Esophagus squamous epithelium (tissue), 5 donors: ENCODE measurements around the gene RIMBP2. TPM values are rescaled to one million over a fixed set of nuclear protein-coding genes. Genes with fewer than 3 reads are reported as not detected.

Experiments
- DNase-seq: peaks from one replicate; lab custom pipeline; 2025; lab: John Stamatoyannopoulos, UW
- H3K27ac ChIP-seq, 4 donors: fragments of 200-600 bp; sonication (generic); one replicate each; pipeline ENCODE4 v1.5.1; 2016 to 2019; ENCODE audit warnings: mild to moderate bottlenecking in 1 of 4
- H3K27me3 ChIP-seq, 4 donors: fragments of 200-600 bp; sonication (generic); 1 replicate in 3 of 4; 2 replicates in 1 of 4; pipeline versions ENCODE4 v1.5.1 to v1.6.0; 2017 to 2021; ENCODE audit warnings: antibody characterized with exemption in 1 of 4
- H3K36me3 ChIP-seq, 3 donors: fragments of 200-600 bp; sonication (generic); one replicate each; pipeline ENCODE4 v1.5.1; 2016 to 2019
- H3K4me1 ChIP-seq, 3 donors: fragments of 200-600 bp; sonication (generic); one replicate each; pipeline ENCODE4 v1.5.1; 2017 to 2019
- H3K4me3 ChIP-seq, 4 donors: fragments of 200-600 bp; sonication (generic); 1 replicate in 3 of 4; 2 replicates in 1 of 4; pipeline ENCODE4 v1.5.1; 2016 to 2019; ENCODE audit warnings: mild to moderate bottlenecking in 2 of 4, moderate library complexity in 1 of 4
- H3K9me3 ChIP-seq, 3 donors: fragments of 200-600 bp; sonication (generic); one replicate each; pipeline ENCODE4 v1.5.1; 2016 to 2019
- CTCF ChIP-seq, 6 experiments: fragments of 450-650 bp in 4 of 6; fragments of 200-600 bp in 2 of 6; sonication (generic) in 2 of 6; IDR thresholded peaks; one replicate each; pipeline ENCODE4 v1.5.1; 2016 to 2019; ENCODE audit warnings: antibody characterized with exemption in 6 of 6, mild to moderate bottlenecking in 4 of 6, moderate library complexity in 4 of 6
- POLR2A ChIP-seq, 4 donors: fragments of 450-650 bp; IDR thresholded peaks; one replicate each; pipeline ENCODE4 v1.6.1; 2017; ENCODE audit warnings: antibody characterized with exemption in 4 of 4, mild to moderate bottlenecking in 4 of 4, moderate library complexity in 3 of 4
- WGBS, 2 donors: methylation state at CpG; one replicate each; pipeline ENCODE4 v1.1.5; 2018; 5-methylcytosine and 5-hydroxymethylcytosine counted together
- intact Hi-C: fragments of 100-400 bp; cut with DNase I; formaldehyde crosslinking; loops from one replicate; pipeline ENCODE4 v1.15.0; 2022
- total RNA-seq, 4 donors: library from RNA; depleted of rRNA; stranded (reverse); fragments of >200 nt; gene quantifications; one replicate each; pipeline ENCODE4 v1.1.0, GENCODE V29; 2016
- donor health status: DM: yes; HTN: yes; CAD: no.

Gene RIMBP2
- total RNA-seq, 4 donors from 2014 or later: 0.08 to 0.76 (median 0.46) TPM

GRCh38 chr12:130537655-130538054, 178.4 kb downstream of the RIMBP2 start:
- TF ChIP-seq CTCF (IDR thresholded peaks at IDR 0.05): no peak
- no peak for TF ChIP-seq POLR2A (IDR thresholded peaks at IDR 0.05)
- Histone ChIP-seq H3K36me3 (no peaks in the 10 kb centered on the region), H3K27ac (no peak overlapping the region), H3K9me3 (no peaks in the 10 kb centered on the region), H3K4me1 (no peaks in the 10 kb centered on the region), H3K4me3 (no peak overlapping the region), H3K27me3 (no peaks in the 10 kb centered on the region)
- intact Hi-C loops: no loop called here
- 74 to 82% methylated on average over 3 of the region's 3 CpGs for WGBS, 2 donors
- no peak for DNase-seq

GRCh38 chr12:130537051-130537450, 179.0 kb downstream of the RIMBP2 start:
- no peaks in the 10 kb centered on the region for H3K27me3 ChIP-seq
- 80 to 81% methylated on average over 6 of the region's 6 CpGs for WGBS, 2 donors
- H3K4me3 ChIP-seq: no peak overlapping the region
- TF ChIP-seq CTCF (IDR thresholded peaks at IDR 0.05): no peak
- TF ChIP-seq POLR2A (IDR thresholded peaks at IDR 0.05): no peak
- intact Hi-C loops: no loop called here
- no peak overlapping the region for H3K27ac ChIP-seq
- DNase-seq: no peak
- H3K4me1 ChIP-seq: no peaks in the 10 kb centered on the region
- no peaks in the 10 kb centered on the region for H3K9me3 ChIP-seq
- no peaks in the 10 kb centered on the region for H3K36me3 ChIP-seq

- H3K4me1 ChIP-seq: no peaks in the 10 kb centered on the region
- no peak for DNase-seq
- no peaks in the 10 kb centered on the region for H3K9me3 ChIP-seq
- no peaks in the 10 kb centered on the region for H3K27me3 ChIP-seq
- H3K27ac ChIP-seq: no peak overlapping the region
- H3K36me3 ChIP-seq: no peaks in the 10 kb centered on the region
- intact Hi-C loops: no loop called here
- no peak for TF ChIP-seq CTCF (IDR thresholded peaks at IDR 0.05)
- no peak for TF ChIP-seq POLR2A (IDR thresholded peaks at IDR 0.05)
- no peak overlapping the region for H3K4me3 ChIP-seq
Measured at GRCh38 chr12:130530429-130530828, 185.7 kb downstream of the RIMBP2 start.

- H3K4me1 ChIP-seq: no peaks in the 10 kb centered on the region
- no peak for DNase-seq
- intact Hi-C loops: no loop called here
- H3K27ac ChIP-seq: no peak overlapping the region
- H3K36me3 ChIP-seq: no peaks in the 10 kb centered on the region
- 75% methylated on average over 2 of the region's 4 CpGs; no CpG with 5 or more reads in 1 of the 2 donors for WGBS, 2 donors
- no peak for TF ChIP-seq CTCF (IDR thresholded peaks at IDR 0.05)
- TF ChIP-seq POLR2A (IDR thresholded peaks at IDR 0.05): no peak
- H3K9me3 ChIP-seq: no peaks in the 10 kb centered on the region
- H3K27me3 ChIP-seq: no peaks in the 10 kb centered on the region
- H3K4me3 ChIP-seq: no peak overlapping the region
Measured at GRCh38 chr12:130529781-130530180, 186.3 kb downstream of the RIMBP2 start.

- H3K9me3 ChIP-seq: no peaks in the 10 kb centered on the region
- no peak overlapping the region for H3K27ac ChIP-seq
- no peaks in the 10 kb centered on the region for H3K4me1 ChIP-seq
- intact Hi-C loops: no loop called here
- H3K27me3 ChIP-seq: no peaks in the 10 kb centered on the region
- WGBS, 2 donors: 17 to 37% methylated on average over 2 of the region's 2 CpGs
- no peaks in the 10 kb centered on the region for H3K36me3 ChIP-seq
- TF ChIP-seq POLR2A (IDR thresholded peaks at IDR 0.05): no peak
- no peak for TF ChIP-seq CTCF (IDR thresholded peaks at IDR 0.05)
- DNase-seq: no peak
- no peak overlapping the region for H3K4me3 ChIP-seq
Measured at GRCh38 chr12:130527239-130527638, 188.9 kb downstream of the RIMBP2 start.
